Activated CD4-positive, alpha-beta memory T cell treated with anti-CD3 and anti-CD28 coated beads, Interleukin-2, amount 10 ng/mL, durations not matched to agents 7 days and 5 days (primary cell): ENCODE results near the gene PRRG4. TPM values are rescaled to one million over a fixed set of nuclear protein-coding genes. Genes with fewer than 3 reads are reported as not detected.

ENCODE experiments used
- CTCF ChIA-PET: fragments of 350-600 bp; sonication (Branson Sonifier 250); formaldehyde crosslinking; loops from one replicate; lab custom pipeline; 2021; ENCODE audit warnings: antibody characterized with exemption, inconsistent platforms; lab: Charles Lee
- POLR2A ChIA-PET: fragments of 350-600 bp; sonication (Branson Sonifier 250); formaldehyde crosslinking; loops from one replicate; lab custom pipeline; 2021; ENCODE audit warnings: antibody characterized with exemption; lab: Charles Lee
- DNase-seq: peaks from one replicate; pipeline ENCODE4 v3.0.0-alpha.2; 2020
- H3K27ac Mint-ChIP-seq: one replicate; pipeline ENCODE4 v1.8.0; 2021; ENCODE audit warnings: mild to moderate bottlenecking, mixed read lengths
- H3K27me3 Mint-ChIP-seq: one replicate; pipeline ENCODE4 v1.8.0; 2021; ENCODE audit warnings: mixed read lengths
- H3K36me3 Mint-ChIP-seq: one replicate; pipeline ENCODE4 v1.8.0; 2021; ENCODE audit warnings: low read depth, mixed read lengths
- H3K4me1 Mint-ChIP-seq: one replicate; pipeline ENCODE4 v1.8.0; 2021; ENCODE audit warnings: mixed read lengths
- H3K4me3 Mint-ChIP-seq: one replicate; pipeline ENCODE4 v1.8.0; 2021; ENCODE audit warnings: mild to moderate bottlenecking, mixed read lengths
- H3K9me3 Mint-ChIP-seq: one replicate; pipeline ENCODE4 v1.8.0; 2021; ENCODE audit warnings: mixed read lengths
- total RNA-seq, 2 experiments: library from RNA; stranded (reverse); gene quantifications; one replicate each; pipeline ENCODE4 v1.2.3, GENCODE V29; 2021

The PRRG4 gene
- total RNA-seq, 2 experiments from 2014 or later, result 0.50 to 0.53 TPM

DNA sequence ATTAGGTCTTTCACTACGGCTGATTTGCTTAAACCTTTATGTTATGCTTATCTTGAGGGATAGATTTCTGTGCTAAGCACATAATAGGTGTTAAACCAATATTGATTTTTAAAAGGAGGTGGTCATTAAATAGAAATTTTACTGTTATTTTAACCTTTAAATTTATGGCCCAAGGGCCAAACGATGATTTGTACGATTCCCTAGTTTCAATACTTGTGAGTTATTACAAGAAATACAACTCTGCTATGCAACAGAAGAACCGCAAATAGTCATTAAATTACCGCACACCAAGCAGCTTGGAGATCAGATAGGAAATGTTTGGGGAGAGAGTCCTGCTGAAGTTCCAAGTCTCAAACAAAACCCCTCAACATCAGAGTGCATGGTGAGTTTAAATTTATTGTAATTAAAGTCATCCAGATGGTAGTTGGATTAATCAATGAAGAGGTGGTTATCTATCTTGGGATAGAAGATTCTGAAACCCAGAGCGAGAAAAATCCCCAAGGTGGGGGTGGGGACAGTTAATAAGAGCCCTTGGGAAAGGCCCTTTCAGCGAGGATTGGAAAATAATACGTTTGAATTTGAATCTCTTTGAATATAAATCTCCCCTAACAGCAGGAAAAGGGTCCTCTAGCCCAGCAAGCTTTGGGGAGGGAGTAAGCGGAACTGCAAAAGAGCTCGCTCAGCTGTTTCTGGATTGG lies 62.1 kb downstream of the PRRG4 start:
- Mint-ChIP-seq H3K4me3 (peak overlapping the region; percentile 69), H3K9me3 (no peaks in the 10 kb centered on the region), H3K27ac (peak overlapping the region; percentile 57), H3K27me3 (peaks cover 11% of the 10 kb centered on the region), H3K36me3 (no peaks in the 10 kb centered on the region), H3K4me1 (peaks cover 29% of the 10 kb centered on the region)
- DNase-seq, result no peak
- ChIA-PET CTCF (interaction anchor here (1.1 to 1.2 kb wide), 2 partner anchors 82 to 174 kb away, joined by 3 to 5 read pairs; no protein-coding TSS in a partner anchor), POLR2A (interaction anchor here (0.9 to 3.5 kb wide), 10 partner anchors 10 to 470 kb away, joined by 3 to 24 read pairs (median 4); partner anchors contain the start of genes CSTF3, EIF3M and TCP11L1)

GRCh38 chr11:32892355-32893092 lies 62.8 kb downstream of the PRRG4 start, which contains the start of gene QSER1:
Gene QSER1, plus strand, starts transcription at chr11:32892811. Its CDS starts 315 bp downstream, at chr11:32893126.
- POLR2A ChIA-PET, result interaction anchor here (0.7 to 3.5 kb wide), 12 partner anchors 9 to 471 kb away, joined by 3 to 24 read pairs (median 4); partner anchors contain the start of genes CSTF3, EIF3M and TCP11L1
- no peaks in the 10 kb centered on the region for H3K36me3 Mint-ChIP-seq
- H3K27ac Mint-ChIP-seq, result peak within 1 kb of the TSS; percentile 78
- no peaks in the 10 kb centered on the region for H3K9me3 Mint-ChIP-seq
- peaks cover 31% of the 10 kb centered on the region for H3K4me1 Mint-ChIP-seq
- peak within 1 kb of the TSS; percentile 96 for H3K4me3 Mint-ChIP-seq
- H3K27me3 Mint-ChIP-seq, result peaks cover 11% of the 10 kb centered on the region
- CTCF ChIA-PET, result interaction anchor here (1.0 to 1.2 kb wide), 3 partner anchors 48 to 173 kb away, joined by 3 to 5 read pairs (median 3); no protein-coding TSS in a partner anchor
- DNase-seq, result peak; percentile 69

- CTCF ChIA-PET, result interaction anchor here (1.0 to 1.5 kb wide), 2 partner anchors 47 to 146 kb away, joined by 3 to 6 read pairs; partner anchors contain the start of gene TCP11L1
- POLR2A ChIA-PET, result interaction anchor here (0.7 to 3.5 kb wide), 6 partner anchors 10 to 472 kb away, joined by 3 to 24 read pairs (median 5); partner anchors contain the start of genes EIF3M and TCP11L1
- no peak for DNase-seq
- peaks cover 36% of the 10 kb centered on the region for H3K4me1 Mint-ChIP-seq
- H3K27ac Mint-ChIP-seq, result no peak overlapping the region
- H3K36me3 Mint-ChIP-seq, result no peaks in the 10 kb centered on the region
- H3K9me3 Mint-ChIP-seq, result no peaks in the 10 kb centered on the region
- peak overlapping the region; percentile 96 for H3K4me3 Mint-ChIP-seq
- H3K27me3 Mint-ChIP-seq, result peaks cover 11% of the 10 kb centered on the region
Measured at GRCh38 chr11:32893093-32893342, 63.3 kb downstream of the PRRG4 start.

DNA sequence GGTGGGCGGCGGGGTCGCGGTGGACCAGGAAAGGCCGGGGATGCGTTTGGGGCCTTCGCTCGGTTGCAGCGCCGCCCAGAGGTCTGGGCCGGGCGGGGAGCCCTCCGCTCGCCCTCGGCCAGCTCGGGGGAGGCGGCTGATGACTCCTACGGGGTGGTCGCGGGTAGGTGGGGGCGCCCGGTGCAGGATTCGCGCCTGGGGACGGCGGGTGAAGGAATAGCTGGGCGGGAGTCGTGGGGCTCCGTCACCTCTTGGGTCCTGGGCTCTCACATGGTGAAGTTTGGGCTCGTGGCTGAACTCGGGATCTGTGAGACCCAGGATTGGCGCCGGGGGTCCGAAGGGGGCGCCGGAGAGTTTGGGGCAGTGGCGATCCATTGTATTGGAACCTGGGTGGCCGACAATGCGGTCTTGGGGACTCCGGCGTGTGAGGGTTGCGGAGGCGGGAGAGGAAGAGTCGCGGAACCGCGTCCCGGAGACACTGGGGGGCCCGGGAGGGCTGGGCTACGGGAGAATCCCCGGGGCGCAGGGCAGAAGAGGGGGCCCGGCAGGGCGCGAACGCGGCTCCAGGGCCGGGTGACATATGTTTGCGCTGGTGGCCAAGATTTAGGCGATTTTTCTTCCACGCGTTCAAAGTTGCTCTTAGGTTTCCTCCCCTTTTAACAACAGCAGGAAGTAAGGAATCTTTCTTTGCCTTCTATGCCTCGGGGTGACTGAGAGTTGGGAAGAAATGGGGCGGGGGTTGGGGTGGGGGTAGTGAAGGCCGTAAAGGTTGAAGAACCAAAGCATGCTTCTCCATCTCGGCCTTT lies 63.8 kb downstream of the PRRG4 start:
- H3K27me3 Mint-ChIP-seq, result peaks cover 11% of the 10 kb centered on the region
- peak overlapping the region; percentile 78 for H3K27ac Mint-ChIP-seq
- ChIA-PET POLR2A (interaction anchor here (0.7 to 3.5 kb wide), 8 partner anchors 11 to 1546 kb away, joined by 3 to 24 read pairs (median 5); partner anchors contain the start of genes CAT, EIF3M and TCP11L1), CTCF (interaction anchor here (0.7 to 2.0 kb wide), 7 partner anchors 8 to 172 kb away, joined by 3 to 7 read pairs (median 3); partner anchors contain the start of gene TCP11L1)
- H3K4me1 Mint-ChIP-seq, result peaks cover 36% of the 10 kb centered on the region
- peak overlapping the region; percentile 96 for H3K4me3 Mint-ChIP-seq
- DNase-seq, result peak; percentile 46
- H3K9me3 Mint-ChIP-seq, result no peaks in the 10 kb centered on the region
- H3K36me3 Mint-ChIP-seq, result no peaks in the 10 kb centered on the region

DNA sequence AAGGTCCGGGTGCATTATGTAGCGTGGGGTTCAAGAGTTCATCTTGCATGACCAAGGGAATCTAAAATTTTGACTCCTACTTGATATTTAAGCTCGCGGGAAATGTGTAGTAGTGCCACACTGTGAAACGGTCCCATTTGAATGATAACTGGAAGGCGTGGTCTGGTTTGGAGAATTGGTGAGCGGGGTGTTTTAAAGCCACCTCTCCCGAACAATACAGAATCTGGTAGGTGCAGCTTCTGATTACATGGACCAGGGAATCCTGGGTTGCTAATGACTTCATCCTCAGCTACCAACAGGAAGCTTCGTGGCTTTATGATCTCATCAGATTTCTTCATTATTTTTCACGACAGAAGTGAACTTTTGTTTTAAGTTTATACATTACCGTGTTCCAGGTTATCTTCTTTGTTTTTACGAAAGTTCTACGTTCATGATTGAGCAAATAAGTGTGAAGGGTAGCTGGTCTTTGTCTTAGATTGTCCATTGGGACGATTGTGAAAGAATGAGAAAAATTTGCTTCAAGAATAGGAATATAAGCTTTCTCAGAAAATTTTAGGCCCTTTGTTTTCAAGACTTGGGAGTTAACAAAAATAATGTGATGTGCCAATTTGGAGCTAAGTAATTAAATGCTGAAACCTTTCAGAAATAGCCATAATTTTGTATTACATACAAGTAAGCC lies 64.6 kb downstream of the PRRG4 start:
- peak; percentile 18 for DNase-seq
- H3K4me3 Mint-ChIP-seq, result peak overlapping the region; percentile 96
- POLR2A ChIA-PET, result interaction anchor here (0.8 to 3.5 kb wide), 6 partner anchors 11 to 1545 kb away, joined by 3 to 24 read pairs (median 5); partner anchors contain the start of genes CAT, CSTF3 and TCP11L1
- H3K36me3 Mint-ChIP-seq, result no peaks in the 10 kb centered on the region
- H3K27me3 Mint-ChIP-seq, result peaks cover 11% of the 10 kb centered on the region
- peak overlapping the region; percentile 78 for H3K27ac Mint-ChIP-seq
- H3K4me1 Mint-ChIP-seq, result peaks cover 42% of the 10 kb centered on the region
- CTCF ChIA-PET, result interaction anchor here (0.7 to 2.0 kb wide), 7 partner anchors 8 to 171 kb away, joined by 3 to 7 read pairs (median 3); partner anchors contain the start of gene TCP11L1
- H3K9me3 Mint-ChIP-seq, result no peaks in the 10 kb centered on the region

DNA sequence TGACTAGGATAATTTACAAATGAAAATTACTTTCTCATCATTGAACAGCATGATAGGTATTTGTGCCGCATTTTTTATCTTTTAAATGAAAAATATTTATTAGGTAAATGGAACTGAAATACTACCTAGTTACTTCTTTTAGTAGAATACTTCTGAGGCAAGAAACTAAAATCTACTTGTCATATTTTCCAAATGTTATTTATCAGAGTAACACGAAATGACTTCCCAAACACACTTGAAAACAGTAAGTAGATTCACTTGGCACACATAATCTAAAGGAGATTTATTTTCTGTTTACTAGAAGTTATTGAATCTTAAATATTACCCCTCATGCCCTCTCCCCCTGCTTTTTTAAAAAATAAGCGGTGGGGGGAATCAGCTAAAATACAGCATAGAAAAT lies 65.2 kb downstream of the PRRG4 start:
- ChIA-PET CTCF (interaction anchor here (1.0 to 2.0 kb wide), 4 partner anchors 10 to 37 kb away, joined by 3 to 7 read pairs (median 4); no protein-coding TSS in a partner anchor), POLR2A (interaction anchor here (1.0 to 3.5 kb wide), 4 partner anchors 11 to 1544 kb away, joined by 3 to 24 read pairs (median 6); partner anchors contain the start of genes CAT, CSTF3 and TCP11L1)
- peaks cover 48% of the 10 kb centered on the region for H3K4me1 Mint-ChIP-seq
- no peak overlapping the region for H3K4me3 Mint-ChIP-seq
- no peak overlapping the region for H3K27ac Mint-ChIP-seq
- no peaks in the 10 kb centered on the region for H3K36me3 Mint-ChIP-seq
- peaks cover 11% of the 10 kb centered on the region for H3K27me3 Mint-ChIP-seq
- no peaks in the 10 kb centered on the region for H3K9me3 Mint-ChIP-seq
- DNase-seq, result no peak

- DNase-seq, result no peak
- POLR2A ChIA-PET, result no interaction called here
- Mint-ChIP-seq H3K4me1 (peaks cover 49% of the 10 kb centered on the region), H3K27ac (no peak overlapping the region), H3K4me3 (no peak overlapping the region), H3K9me3 (no peaks in the 10 kb centered on the region), H3K27me3 (peaks cover 6% of the 10 kb centered on the region), H3K36me3 (no peaks in the 10 kb centered on the region)
- CTCF ChIA-PET, result interaction anchor here (1.6 to 2.0 kb wide), 2 partner anchors 15 to 19 kb away, joined by 3 to 7 read pairs; no protein-coding TSS in a partner anchor
Measured at GRCh38 chr11:32895471-32895870, 65.7 kb downstream of the PRRG4 start.

GRCh38 chr11:32897103-32897502 lies 67.4 kb downstream of the PRRG4 start:
- CTCF ChIA-PET, result no interaction called here
- POLR2A ChIA-PET, result interaction anchor here (1.1 kb wide), 1 partner anchor 30 kb away, joined by 3 read pairs; no protein-coding TSS in a partner anchor
- no peaks in the 10 kb centered on the region for H3K27me3 Mint-ChIP-seq

DNA sequence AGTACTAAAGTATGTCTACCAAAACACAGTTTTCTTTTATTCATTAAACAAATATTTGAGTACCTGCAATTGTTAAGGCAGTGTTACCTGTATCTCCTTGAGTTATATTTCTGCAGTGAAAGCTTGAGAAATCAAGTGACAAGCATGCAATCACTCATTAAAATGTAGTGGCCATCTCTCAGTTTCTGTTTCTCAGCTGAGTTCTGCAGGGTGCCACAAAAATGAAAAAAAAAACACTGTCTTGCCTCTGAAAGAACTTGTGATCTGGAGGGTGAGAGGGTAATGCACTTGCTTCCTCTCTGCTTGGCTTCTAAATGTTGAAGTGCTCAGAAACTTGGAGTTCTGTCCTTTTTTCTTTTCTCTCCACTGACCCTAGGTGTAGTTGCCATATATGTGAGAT lies 69.7 kb downstream of the PRRG4 start:
- Mint-ChIP-seq H3K4me1 (peaks cover 36% of the 10 kb centered on the region), H3K4me3 (no peak overlapping the region), H3K27ac (peak overlapping the region; percentile 12), H3K36me3 (peaks cover 4% of the 10 kb centered on the region), H3K9me3 (no peaks in the 10 kb centered on the region), H3K27me3 (no peaks in the 10 kb centered on the region)
- no peak for DNase-seq
- ChIA-PET POLR2A (no interaction called here), CTCF (no interaction called here)

More at GRCh38 chr11:32897103-32897502, 67.4 kb downstream of the PRRG4 start:
- no peak for DNase-seq
- H3K4me3 Mint-ChIP-seq, result no peak overlapping the region
- H3K36me3 Mint-ChIP-seq, result peaks cover 2% of the 10 kb centered on the region
- peaks cover 43% of the 10 kb centered on the region for H3K4me1 Mint-ChIP-seq
- no peaks in the 10 kb centered on the region for H3K9me3 Mint-ChIP-seq
- H3K27ac Mint-ChIP-seq, result no peak overlapping the region

DNA sequence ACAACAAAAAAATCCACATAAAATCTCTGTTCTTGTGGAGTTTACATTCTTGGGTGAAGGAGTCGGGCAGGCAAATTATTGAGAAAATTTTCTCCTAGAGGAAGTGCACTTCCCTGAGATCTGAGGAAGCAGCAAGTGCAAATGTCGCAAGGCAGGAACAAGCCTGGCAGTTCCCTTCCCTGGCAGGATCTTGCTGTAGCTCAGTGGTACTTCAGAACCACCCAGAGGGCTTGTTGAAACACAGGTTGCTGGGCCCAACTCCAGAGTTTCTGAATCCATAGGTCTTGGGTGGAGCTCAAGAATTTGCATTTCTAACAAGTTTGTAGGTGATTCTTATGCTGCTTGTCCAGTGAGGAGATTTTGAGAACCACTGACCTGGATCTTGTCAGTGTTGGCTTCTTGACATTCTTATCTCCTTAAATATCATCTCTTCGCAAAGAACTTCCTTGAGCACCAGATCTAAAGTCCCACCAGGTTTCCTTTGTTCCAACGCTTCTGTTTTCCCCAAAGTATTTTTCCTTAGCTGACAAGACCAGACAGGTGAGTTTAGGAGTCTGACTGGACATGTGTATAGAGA lies 72.5 kb downstream of the PRRG4 start:
- CTCF ChIA-PET, result no interaction called here

DNA sequence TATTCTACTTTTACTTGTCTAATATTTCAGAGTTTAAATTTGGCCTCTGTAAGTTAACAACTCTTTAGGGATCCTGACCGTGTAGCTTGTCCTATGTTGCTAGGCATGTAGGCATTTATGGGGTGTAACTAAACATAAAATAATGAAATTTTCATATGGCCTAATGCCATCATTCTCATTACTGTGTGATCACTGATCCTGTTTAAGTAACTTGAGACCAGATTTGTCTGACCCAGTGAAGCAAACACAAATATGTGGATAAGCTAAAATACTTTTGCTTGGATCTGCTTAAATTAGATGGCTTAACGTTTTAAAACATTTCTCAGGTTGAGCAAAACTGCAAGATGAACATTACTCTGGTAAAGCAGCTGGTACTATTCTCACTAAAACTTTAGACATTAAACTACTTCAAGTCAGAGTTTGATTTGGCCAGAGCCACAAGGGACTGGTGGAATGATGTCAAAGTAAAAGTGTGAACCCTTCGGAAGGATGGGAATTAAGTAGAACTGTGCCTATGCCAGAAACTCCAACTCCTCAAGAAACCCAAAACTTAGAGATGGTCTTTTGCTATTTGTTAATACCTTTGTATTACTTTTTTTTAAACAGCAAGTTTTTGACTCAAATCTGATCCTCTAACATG lies 75.4 kb downstream of the PRRG4 start:
- H3K36me3 Mint-ChIP-seq, result peaks cover 9% of the 10 kb centered on the region
- ChIA-PET POLR2A (no interaction called here), CTCF (interaction anchor here (0.9 kb wide), 1 partner anchor 11 kb away, joined by 4 read pairs; no protein-coding TSS in a partner anchor)
- no peak overlapping the region for H3K4me3 Mint-ChIP-seq
- no peaks in the 10 kb centered on the region for H3K27me3 Mint-ChIP-seq
- H3K27ac Mint-ChIP-seq, result no peak overlapping the region
- H3K9me3 Mint-ChIP-seq, result peaks cover 2% of the 10 kb centered on the region
- DNase-seq, result no peak
- peaks cover 5% of the 10 kb centered on the region for H3K4me1 Mint-ChIP-seq

More for the DNA sequence above, 72.5 kb downstream of the PRRG4 start:
- no peak for DNase-seq
- POLR2A ChIA-PET, result interaction anchor here (1.4 kb wide), 1 partner anchor 10 kb away, joined by 7 read pairs; no protein-coding TSS in a partner anchor
- H3K27me3 Mint-ChIP-seq, result no peaks in the 10 kb centered on the region
- H3K36me3 Mint-ChIP-seq, result peaks cover 4% of the 10 kb centered on the region
- H3K4me1 Mint-ChIP-seq, result peaks cover 24% of the 10 kb centered on the region
- no peak overlapping the region for H3K27ac Mint-ChIP-seq
- H3K9me3 Mint-ChIP-seq, result no peaks in the 10 kb centered on the region
- no peak overlapping the region for H3K4me3 Mint-ChIP-seq
